Suppressor macrophage (primary cell): ENCODE results near the gene PHPT1.
"Not testable (repeated sequence)": the region's sequence is repeated elsewhere in the genome, so short reads cannot be mapped to it uniquely, and the experiment has no call there.

ENCODE experiments used
- DNase-seq, 4 experiments: peaks; one replicate each; pipeline ENCODE4 v3.0.0-alpha.2; 2020 to 2022
- total RNA-seq, 17 experiments: gene quantifications; one replicate each; lab custom pipeline; 2026; ENCODE audit warnings: mixed read lengths in 6 of 17, inconsistent platforms in 3 of 17; lab: John Stamatoyannopoulos, UW

Gene PHPT1
- 11.6 to 32.9 (median 18.3) reads per million in 17 experiments for total RNA-seq

- peak; percentile 99 to 100 (median 100) for DNase-seq
Observed at GRCh38 chr9:136849038-136849959, at the start of gene PHPT1. Gene PHPT1 (plus strand): TSS chr9:136849409. CDS start chr9:136849431, 22 bp downstream.

- peak; percentile 30 to 79 (median 53) for DNase-seq
Observed at GRCh38 chr9:136799854-136800657, 49.2 kb upstream of the PHPT1 start.

GRCh38 chr9:136802321-136802720 is 46.9 kb upstream of the PHPT1 start:
- DNase-seq, result no peak

GRCh38 chr9:136803009-136803550 is 46.1 kb upstream of the PHPT1 start:
- DNase-seq, result not testable (repeated sequence)

- no peak for DNase-seq
Observed at GRCh38 chr9:136803551-136804508, 45.4 kb upstream of the PHPT1 start.

GRCh38 chr9:136804509-136805206 is 44.6 kb upstream of the PHPT1 start:
- no peak for DNase-seq

GRCh38 chr9:136805207-136805740 is 43.9 kb upstream of the PHPT1 start:
- DNase-seq, result no peak

- no peak for DNase-seq
Observed at GRCh38 chr9:136806067-136806466, 43.1 kb upstream of the PHPT1 start.

GRCh38 chr9:136806631-136807201 is 42.5 kb upstream of the PHPT1 start:
- no peak for DNase-seq

- peak; percentile 85 to 95 (median 92) for DNase-seq
Observed at GRCh38 chr9:136807281-136808074, 41.7 kb upstream of the PHPT1 start, which contains the start of gene RABL6. Gene RABL6 (plus strand): TSS chr9:136807948. CDS start chr9:136808197, 249 bp downstream.

GRCh38 chr9:136808075-136808805 is 41.0 kb upstream of the PHPT1 start:
- no peak for DNase-seq

- peak; percentile 25 to 43 (median 33) for DNase-seq
Observed at GRCh38 chr9:136808806-136809158, 40.4 kb upstream of the PHPT1 start.

GRCh38 chr9:136814725-136815421 is 34.3 kb upstream of the PHPT1 start:
- no peak for DNase-seq

GRCh38 chr9:136815422-136815782 is 33.8 kb upstream of the PHPT1 start:
- no peak for DNase-seq

- DNase-seq, result peak; percentile 14 to 53 (median 50)
Observed at GRCh38 chr9:136820971-136821825, 28.0 kb upstream of the PHPT1 start.

- DNase-seq, result no peak
Observed at GRCh38 chr9:136821826-136822544, 27.2 kb upstream of the PHPT1 start.
